Fibroblast of pulmonary artery (primary cell): Measurements from ENCODE around the gene NPDC1.

Experiments
- DNase-seq: peaks from one replicate; pipeline ENCODE4 v3.0.0-alpha.2; 2010; ENCODE audit warnings: low read depth
- H3K4me3 ChIP-seq: replicated peaks from 2 replicates; pipeline ENCODE4 v1.5.1; 2011; ENCODE audit warnings: low read depth, mild to moderate bottlenecking, control low read depth, low read length, moderate library complexity
- CTCF ChIP-seq: IDR thresholded peaks from 2 replicates; pipeline ENCODE4 v1.5.1; 2011; ENCODE audit warnings: mild to moderate bottlenecking, control low read depth, low read length, inconsistent platforms; ENCODE audit errors: missing control alignments

The NPDC1 gene

GRCh38 chr9:137079401-137079787 is 33.4 kb upstream of the NPDC1 start:
- DNase-seq: no peak
- no peak for TF ChIP-seq CTCF
- no peak overlapping the region for H3K4me3 ChIP-seq

GRCh38 chr9:137078701-137079400 is 32.9 kb upstream of the NPDC1 start:
- TF ChIP-seq CTCF: no peak
- DNase-seq: no peak
- peak overlapping the region; percentile 72 for H3K4me3 ChIP-seq

GRCh38 chr9:137077758-137078693 is 32.0 kb upstream of the NPDC1 start:
- H3K4me3 ChIP-seq: peak overlapping the region; percentile 72
- TF ChIP-seq CTCF: no peak
- DNase-seq: no peak

GRCh38 chr9:137077010-137077747 is 31.2 kb upstream of the NPDC1 start, which contains the start of gene UAP1L1:
UAP1L1 (plus strand) TSS chr9:137077517; CDS start chr9:137077533, 16 bp downstream.
- peak; percentile 58 for DNase-seq
- peak within 1 kb of the TSS; percentile 72 for H3K4me3 ChIP-seq

GRCh38 chr9:137076636-137077009 is 30.6 kb upstream of the NPDC1 start:
- TF ChIP-seq CTCF: no peak
- H3K4me3 ChIP-seq: peak overlapping the region; percentile 30
- no peak for DNase-seq

More at GRCh38 chr9:137077010-137077747, 31.2 kb upstream of the NPDC1 start, which contains the start of gene UAP1L1:
- TF ChIP-seq CTCF: no peak

- DNase-seq: no peak
- H3K4me3 ChIP-seq: no peak overlapping the region
- TF ChIP-seq CTCF: no peak
Measured at GRCh38 chr9:137075275-137075775, 29.3 kb upstream of the NPDC1 start.
